Measurements from ENCODE around the gene CRABP1.
A peak's percentile ranks its signal among the peaks of the same experiment; 100 is the strongest.

The CRABP1 gene

GRCh38 chr15:78347586-78348543, 7.7 kb downstream of the CRABP1 start:
- intact Hi-C loops (cut with DNase I; ENCODE audit: low total_unique reads), result no loop called here
- TF ChIP-seq CTCF (IDR thresholded peaks at IDR 0.05), result no peak
- Histone ChIP-seq H3K4me1 (no peaks in the 10 kb centered on the region), H3K36me3 (no peaks in the 10 kb centered on the region), H3K27me3 (peaks cover 0 to 51% of the 10 kb centered on the region in 2 donors), H3K9me3 (no peaks in the 10 kb centered on the region), H3K4me3 (no peak overlapping the region), H3K27ac (no peak overlapping the region)
- no peak for DNase-seq

GRCh38 chr15:78350058-78350457, 9.9 kb downstream of the CRABP1 start:
- Histone ChIP-seq H3K27ac (no peak overlapping the region), H3K9me3 (no peaks in the 10 kb centered on the region), H3K36me3 (no peaks in the 10 kb centered on the region), H3K4me3 (no peak overlapping the region), H3K4me1 (no peaks in the 10 kb centered on the region), H3K27me3 (peaks cover 0 to 32% of the 10 kb centered on the region in 2 donors)
- no peak for TF ChIP-seq CTCF (IDR thresholded peaks at IDR 0.05)
- no peak for DNase-seq
- intact Hi-C loops (cut with DNase I; ENCODE audit: low total_unique reads), result no loop called here

GRCh38 chr15:78351539-78351938, 11.4 kb downstream of the CRABP1 start:
- Histone ChIP-seq H3K4me3 (no peak overlapping the region), H3K27me3 (peaks cover 0 to 24% of the 10 kb centered on the region in 2 donors), H3K27ac (no peak overlapping the region), H3K36me3 (no peaks in the 10 kb centered on the region), H3K9me3 (no peaks in the 10 kb centered on the region), H3K4me1 (no peaks in the 10 kb centered on the region)
- no peak for TF ChIP-seq CTCF (IDR thresholded peaks at IDR 0.05)
- DNase-seq, result no peak
- intact Hi-C loops (cut with DNase I; ENCODE audit: low total_unique reads), result no loop called here

GRCh38 chr15:78353093-78353492, 12.9 kb downstream of the CRABP1 start:
- TF ChIP-seq CTCF (IDR thresholded peaks at IDR 0.05), result no peak
- Histone ChIP-seq H3K9me3 (no peaks in the 10 kb centered on the region), H3K4me1 (no peaks in the 10 kb centered on the region), H3K27me3 (peaks cover 0 to 32% of the 10 kb centered on the region in 2 donors), H3K36me3 (no peaks in the 10 kb centered on the region), H3K4me3 (no peak overlapping the region), H3K27ac (no peak overlapping the region)
- intact Hi-C loops (cut with DNase I; ENCODE audit: low total_unique reads), result no loop called here
- peak in 1 of 2 donors; percentile 1 for DNase-seq

- DNase-seq, result no peak
- no peak overlapping the region for H3K4me3 ChIP-seq
- H3K36me3 ChIP-seq, result no peaks in the 10 kb centered on the region
- H3K9me3 ChIP-seq, result no peaks in the 10 kb centered on the region
- no peak overlapping the region for H3K27ac ChIP-seq
- no peaks in the 10 kb centered on the region for H3K4me1 ChIP-seq
- TF ChIP-seq CTCF (IDR thresholded peaks at IDR 0.05), result no peak
- intact Hi-C loops (cut with DNase I; ENCODE audit: low total_unique reads), result no loop called here
- H3K27me3 ChIP-seq, result peaks cover 0 to 21% of the 10 kb centered on the region in 2 donors
These were observed 15.0 kb downstream of the CRABP1 start for GRCh38 chr15:78355177-78355576.
